Tibial nerve (tissue), 3 donors: ENCODE results near the gene RIT1.

ENCODE experiments used
- CTCF ChIP-seq, 5 experiments: fragments of 200-600 bp in 3 of 5; fragments of 450-650 bp in 2 of 5; sonication (generic) in 3 of 5; IDR thresholded peaks; one replicate each; pipeline ENCODE4 v1.5.1; 2016 to 2019; ENCODE audit warnings: antibody characterized with exemption in 5 of 5, mild to moderate bottlenecking in 3 of 5, moderate library complexity in 2 of 5
- POLR2A ChIP-seq, 2 donors: fragments of 450-650 bp; IDR thresholded peaks; one replicate each; pipeline ENCODE4 v1.6.1; 2017; ENCODE audit warnings: antibody characterized with exemption in 2 of 2, mild to moderate bottlenecking in 2 of 2, moderate library complexity in 2 of 2

GRCh38 chr1:155934097-155934935, 23.2 kb upstream of the RIT1 start, which contains the start of gene KHDC4:
- TF ChIP-seq CTCF (IDR thresholded peaks at IDR 0.05): peak; percentile 2 to 51 (median 14)
- TF ChIP-seq POLR2A (IDR thresholded peaks at IDR 0.05): peak; percentile 94 to 97
